G401 (cell line): ENCODE measurements around the gene BCAN. TPM values are rescaled to one million over a fixed set of nuclear protein-coding genes. Genes with fewer than 3 reads are reported as not detected.
A peak's percentile ranks its signal among the peaks of the same experiment; 100 is the strongest.
"Not testable (repeated sequence)": the region's sequence is repeated elsewhere in the genome, so short reads cannot be mapped to it uniquely, and the experiment has no call there.

ENCODE experiments used
- DNase-seq: peaks from one replicate; pipeline ENCODE4 v3.0.0-alpha.2; 2015; ENCODE audit warnings: low spot score
- in situ Hi-C: cut with HindIII; loops from 2 replicates; pipeline ENCODE4 v1.10.0; 2016; ENCODE audit warnings: low sequenced_read_pairs, mixed read lengths
- total RNA-seq: library from RNA; depleted of rRNA; stranded (reverse); fragments of >200 nt; shearing (Covaris generic); gene quantifications from 2 replicates; pipeline ENCODE4 v1.2.3, GENCODE V29; 2014; rRNA removed

Gene BCAN, protein sequence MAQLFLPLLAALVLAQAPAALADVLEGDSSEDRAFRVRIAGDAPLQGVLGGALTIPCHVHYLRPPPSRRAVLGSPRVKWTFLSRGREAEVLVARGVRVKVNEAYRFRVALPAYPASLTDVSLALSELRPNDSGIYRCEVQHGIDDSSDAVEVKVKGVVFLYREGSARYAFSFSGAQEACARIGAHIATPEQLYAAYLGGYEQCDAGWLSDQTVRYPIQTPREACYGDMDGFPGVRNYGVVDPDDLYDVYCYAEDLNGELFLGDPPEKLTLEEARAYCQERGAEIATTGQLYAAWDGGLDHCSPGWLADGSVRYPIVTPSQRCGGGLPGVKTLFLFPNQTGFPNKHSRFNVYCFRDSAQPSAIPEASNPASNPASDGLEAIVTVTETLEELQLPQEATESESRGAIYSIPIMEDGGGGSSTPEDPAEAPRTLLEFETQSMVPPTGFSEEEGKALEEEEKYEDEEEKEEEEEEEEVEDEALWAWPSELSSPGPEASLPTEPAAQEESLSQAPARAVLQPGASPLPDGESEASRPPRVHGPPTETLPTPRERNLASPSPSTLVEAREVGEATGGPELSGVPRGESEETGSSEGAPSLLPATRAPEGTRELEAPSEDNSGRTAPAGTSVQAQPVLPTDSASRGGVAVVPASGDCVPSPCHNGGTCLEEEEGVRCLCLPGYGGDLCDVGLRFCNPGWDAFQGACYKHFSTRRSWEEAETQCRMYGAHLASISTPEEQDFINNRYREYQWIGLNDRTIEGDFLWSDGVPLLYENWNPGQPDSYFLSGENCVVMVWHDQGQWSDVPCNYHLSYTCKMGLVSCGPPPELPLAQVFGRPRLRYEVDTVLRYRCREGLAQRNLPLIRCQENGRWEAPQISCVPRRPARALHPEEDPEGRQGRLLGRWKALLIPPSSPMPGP
- 23.9 and 30.9 TPM in 2 replicates for total RNA-seq

DNA sequence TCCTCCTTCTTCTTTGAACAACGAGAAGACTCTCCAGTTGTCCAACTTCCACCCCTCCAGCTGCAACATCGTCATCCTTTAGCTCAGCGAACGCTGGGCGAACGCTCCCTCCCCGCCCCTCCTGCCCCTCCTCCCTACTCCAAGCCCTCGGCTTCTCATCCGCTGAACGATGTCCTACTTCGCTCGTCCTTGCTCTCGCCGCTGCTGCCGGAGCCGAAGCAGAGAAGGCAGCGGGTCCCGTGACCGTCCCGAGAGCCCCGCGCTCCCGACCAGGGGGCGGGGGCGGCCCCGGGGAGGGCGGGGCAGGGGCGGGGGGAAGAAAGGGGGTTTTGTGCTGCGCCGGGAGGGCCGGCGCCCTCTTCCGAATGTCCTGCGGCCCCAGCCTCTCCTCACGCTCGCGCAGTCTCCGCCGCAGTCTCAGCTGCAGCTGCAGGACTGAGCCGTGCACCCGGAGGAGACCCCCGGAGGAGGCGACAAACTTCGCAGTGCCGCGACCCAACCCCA is at the start of gene BCAN:
BCAN (plus strand) TSS at position 357 of the 504 bp plus-strand sequence. CDS start 3,938 bp downstream, outside the sequence.
- DNase-seq = no peak

DNA sequence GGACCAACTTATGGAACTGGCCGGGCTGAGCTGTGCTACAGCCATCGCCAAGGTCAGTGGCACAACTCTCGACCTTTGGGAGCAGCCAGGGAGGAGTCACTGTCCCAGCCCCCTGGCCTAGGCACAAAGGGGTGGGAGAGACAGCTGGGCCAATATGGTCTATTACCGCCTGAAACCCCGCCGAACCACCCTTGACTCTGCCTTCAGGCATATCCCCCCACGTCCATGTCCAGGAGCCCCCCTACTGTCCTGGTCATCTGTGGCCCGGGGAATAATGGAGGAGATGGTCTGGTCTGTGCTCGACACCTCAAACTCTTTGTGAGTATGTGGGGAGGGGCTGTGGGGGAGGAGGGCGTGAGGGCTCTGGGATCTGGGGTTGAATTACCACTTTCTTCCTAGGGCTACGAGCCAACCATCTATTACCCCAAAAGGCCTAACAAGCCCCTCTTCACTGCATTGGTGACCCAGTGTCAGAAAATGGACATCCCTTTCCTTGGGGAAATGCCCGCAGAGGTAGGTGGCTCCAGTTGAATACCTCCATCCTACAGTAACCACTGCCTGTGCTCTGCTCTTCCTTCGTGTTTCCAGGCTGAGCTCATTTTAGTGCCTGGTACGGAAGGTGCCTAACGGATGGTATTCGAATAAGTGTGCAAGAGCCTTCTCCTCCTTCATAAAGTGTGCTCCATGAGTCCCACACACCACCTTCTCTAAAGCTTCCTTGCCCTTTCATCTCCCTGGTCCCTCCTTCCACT is 49.6 kb upstream of the BCAN start:
- in situ Hi-C loops = no loop called here
- DNase-seq = peak; percentile 7

More for the DNA sequence above, at the start of gene BCAN:
- in situ Hi-C loops = no loop called here

DNA sequence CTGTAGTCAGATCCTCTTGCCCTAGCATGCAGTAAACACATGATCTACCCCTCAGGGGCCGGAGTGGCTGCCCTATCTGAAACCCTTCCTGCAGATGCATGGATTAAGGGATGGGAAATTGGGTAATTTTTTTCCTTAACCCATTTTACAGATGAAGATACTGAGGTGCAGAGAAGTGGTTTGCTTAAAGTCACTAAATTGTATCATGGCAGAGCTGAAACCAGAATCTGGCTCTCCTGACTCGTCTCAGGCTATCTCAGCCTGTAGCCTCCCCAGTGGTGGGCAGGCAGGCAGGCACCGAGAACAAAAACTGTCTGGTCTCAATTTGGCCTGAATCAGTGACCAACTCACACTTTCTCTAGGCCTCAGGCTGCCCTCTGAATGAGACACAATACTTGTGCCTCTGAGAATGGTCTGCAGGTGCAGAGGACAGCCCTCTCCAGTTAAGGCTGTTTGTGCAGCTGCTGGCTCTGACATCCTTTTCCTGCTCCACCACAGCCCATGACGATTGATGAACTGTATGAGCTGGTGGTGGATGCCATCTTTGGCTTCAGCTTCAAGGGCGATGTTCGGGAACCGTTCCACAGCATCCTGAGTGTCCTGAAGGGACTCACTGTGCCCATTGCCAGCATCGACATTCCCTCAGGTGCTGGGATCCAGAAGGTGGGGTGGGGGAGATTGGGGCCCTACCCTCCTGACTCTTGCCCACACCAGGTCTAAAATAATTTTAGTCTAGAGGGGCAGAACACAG is 48.8 kb upstream of the BCAN start:
- DNase-seq = no peak
- in situ Hi-C loops = no loop called here

DNA sequence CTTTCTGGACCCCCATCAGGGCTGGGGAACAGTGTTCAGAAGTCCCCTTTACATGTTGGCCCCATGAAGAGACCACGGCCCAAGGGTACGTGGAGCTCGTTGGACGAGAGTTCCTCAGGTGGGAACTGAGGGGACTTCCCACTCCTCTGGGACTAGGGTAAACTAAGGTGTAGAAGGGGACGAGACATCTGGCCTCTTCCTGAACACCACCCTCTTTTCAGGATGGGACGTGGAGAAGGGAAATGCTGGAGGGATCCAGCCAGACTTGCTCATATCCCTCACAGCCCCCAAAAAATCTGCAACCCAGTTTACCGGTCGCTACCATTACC is 48.3 kb upstream of the BCAN start:
- no peak for DNase-seq
- in situ Hi-C loops = no loop called here

DNA sequence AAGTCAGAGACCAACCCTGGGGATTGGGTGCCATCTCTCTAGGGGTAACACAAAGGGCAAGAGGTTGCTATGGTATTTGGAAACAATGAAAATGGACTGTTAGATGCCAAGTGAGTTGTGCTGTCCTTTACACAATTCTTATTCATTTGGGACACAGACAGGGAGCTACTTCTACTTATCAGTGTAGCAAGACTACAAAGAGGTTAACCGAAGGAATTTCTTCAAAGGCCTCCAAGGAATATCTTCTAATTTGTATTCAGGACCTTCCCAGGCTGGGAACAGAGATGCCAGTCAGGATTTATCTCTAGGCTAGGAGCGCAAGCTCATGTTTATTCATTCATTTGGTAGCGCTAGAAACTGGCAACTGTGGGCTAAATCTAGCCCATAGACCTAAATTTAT is 47.7 kb upstream of the BCAN start:
- no peak for DNase-seq
- in situ Hi-C loops = no loop called here

DNA sequence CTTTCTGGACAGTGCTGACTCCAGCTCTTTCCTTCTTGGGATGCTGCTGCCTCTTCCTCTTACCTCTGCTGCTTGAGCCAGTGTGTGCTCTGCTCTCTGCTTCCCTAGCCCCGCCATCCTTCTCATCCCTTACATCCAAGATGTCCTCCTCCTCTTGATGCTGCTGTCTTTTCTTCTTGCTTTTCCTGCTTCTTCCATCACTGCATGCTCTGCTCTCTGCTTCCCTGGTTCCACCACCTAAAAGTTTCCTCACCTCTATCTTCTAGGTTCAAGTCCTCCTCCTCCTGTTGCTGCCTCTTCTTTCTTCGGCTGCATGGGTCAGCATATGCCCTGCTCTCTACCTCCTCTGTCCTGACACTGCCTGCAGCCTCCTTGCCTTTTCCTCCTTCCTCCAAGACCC is 46.9 kb upstream of the BCAN start:
- in situ Hi-C loops = no loop called here
- DNase-seq = no peak

DNA sequence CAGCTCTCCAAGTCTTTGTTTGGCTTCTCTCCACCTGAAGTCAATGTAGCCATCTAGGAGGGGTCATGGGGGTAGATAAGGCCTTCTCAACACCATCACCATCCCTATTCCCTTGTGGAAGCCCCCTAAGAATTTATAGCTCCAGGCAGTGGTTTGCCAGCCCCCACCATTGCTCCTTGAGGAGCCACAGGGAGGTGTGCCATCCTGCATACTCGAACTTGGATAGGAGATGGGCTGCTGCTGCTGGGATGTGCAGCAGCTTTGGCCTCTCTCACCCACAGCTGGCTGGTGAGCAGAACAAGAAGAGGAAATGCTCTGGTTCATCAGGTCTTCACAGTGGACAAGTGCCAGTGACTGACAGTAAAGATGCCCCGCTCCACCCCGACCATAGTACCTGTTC is 45.5 kb upstream of the BCAN start:
- in situ Hi-C loops = no loop called here
- no peak for DNase-seq

DNA sequence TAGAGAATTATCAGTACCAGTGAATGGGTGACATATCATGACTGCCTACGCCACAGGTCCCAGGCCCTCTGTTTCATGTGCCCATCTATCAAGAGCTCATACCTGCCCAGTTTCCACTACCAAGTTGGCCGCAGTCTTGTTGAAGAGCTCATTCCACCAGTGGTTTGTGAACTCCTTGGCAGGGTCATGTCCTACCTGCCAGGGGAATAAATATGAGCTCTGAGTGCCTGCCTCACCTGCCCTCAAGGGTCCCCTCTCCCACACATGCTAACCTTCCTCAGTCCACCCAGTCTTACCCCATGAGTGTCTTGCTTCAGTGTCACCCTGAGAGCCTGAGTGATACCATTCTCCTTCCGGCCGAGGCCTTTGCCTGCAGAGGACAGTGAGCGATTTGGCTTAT is 43.8 kb upstream of the BCAN start:
- in situ Hi-C loops = no loop called here
- DNase-seq = no peak

DNA sequence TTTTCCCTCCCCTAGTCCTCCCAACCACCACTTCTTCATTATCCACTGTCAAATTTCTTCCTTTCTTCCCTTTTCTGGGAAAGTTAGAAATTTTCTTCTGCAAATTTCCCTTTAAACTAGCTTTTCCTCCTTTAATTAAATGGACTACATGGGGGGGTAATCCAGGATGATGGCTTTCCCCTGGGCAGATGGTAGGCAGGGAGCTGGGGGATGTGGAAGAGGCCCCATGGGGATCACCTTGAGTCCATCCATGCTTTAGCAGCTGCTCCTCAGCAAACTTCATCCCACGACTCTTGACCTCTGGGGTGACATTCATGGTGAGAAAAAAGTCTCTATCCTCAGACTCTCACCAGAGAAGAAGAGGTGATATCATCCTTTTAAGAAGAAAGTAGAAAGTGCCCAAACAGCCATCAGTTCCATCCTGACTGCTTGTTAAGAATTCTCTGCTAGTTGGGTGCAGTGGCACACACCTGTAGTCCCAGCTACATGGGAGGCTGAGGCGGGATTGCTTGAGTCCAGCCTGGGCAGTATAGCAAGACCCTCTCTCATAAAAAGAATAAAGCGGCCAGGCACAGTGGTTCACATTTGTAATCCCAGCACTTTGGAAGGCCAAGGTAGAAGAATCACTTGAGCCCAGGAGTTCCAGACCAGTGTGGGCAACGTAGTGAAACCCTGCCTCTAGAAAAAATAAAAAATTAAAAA is 43.0 kb upstream of the BCAN start:
- no peak for DNase-seq
- in situ Hi-C loops = no loop called here

DNA sequence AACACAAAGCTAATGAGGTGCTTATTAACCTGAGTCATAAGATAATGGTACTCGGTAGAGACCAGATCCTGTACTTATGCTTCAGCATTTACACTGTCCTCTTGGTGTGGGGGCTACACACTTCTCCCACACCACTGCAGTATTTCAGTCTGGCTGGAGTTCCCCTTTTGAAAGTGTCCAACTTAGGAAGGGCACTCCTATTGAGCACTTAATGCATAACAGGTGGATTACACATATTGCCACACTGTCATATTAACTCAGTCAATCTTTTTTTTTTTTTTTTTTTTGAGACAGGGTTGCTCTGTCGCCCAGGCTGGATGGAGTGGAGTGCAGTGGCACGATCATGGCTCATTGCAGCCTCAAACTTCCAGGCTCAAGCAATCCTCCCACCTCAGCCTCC is 42.1 kb upstream of the BCAN start:
- DNase-seq = no peak
- in situ Hi-C loops = no loop called here

DNA sequence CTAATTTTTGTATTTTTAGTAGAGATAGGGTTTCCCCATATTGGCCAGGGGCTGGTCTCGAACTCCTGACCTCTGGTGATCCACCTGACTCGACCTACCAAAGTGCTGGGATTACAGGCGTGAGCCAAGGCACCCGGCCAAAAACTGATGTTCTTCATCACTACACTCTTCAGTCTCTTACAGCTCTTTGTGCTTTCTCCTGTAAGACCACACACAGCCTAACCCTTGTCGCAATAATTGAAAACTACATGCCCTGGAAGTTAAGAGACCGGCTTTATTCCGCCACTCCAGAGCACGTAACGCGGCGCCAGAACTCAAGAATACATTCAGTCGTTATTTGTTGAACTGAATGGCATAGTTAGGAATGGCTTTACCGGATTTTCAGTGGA is 41.2 kb upstream of the BCAN start:
- no peak for DNase-seq
- in situ Hi-C loops = no loop called here

DNA sequence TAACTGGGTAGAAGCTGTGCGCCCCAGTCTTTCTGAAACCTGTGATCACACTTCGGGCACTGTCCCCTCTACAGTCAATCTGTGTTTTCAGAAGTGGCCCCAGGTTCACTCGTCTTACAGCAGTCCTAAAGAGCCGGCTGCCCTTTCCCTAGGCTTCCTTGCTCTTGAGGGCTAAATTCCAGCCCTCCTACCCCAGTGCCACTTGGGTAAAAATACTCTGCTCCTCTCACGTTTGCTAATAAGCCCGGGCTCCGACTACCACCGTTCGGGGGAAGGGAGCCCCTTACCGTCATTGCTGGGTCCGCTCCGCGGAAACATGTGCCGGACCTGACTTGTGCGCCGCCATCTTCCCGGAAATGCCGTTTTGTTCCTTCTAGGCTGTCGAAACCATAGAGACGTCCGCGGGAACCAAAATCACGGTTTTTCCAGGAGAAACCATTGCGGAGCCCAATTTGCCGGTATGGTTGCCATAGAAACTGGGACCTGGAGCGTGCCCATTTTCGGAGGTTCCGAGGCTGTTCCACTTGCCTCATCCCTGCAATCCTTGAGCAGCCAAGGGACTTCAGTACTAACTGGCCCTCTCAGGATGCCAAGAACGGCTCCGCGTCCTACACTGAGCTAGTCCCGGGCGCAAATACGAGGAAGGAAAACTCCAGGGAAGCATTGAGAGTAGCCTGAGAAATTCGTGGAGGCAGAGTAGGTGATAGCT is 40.6 kb upstream of the BCAN start, which contains the start of gene GPATCH4:
GPATCH4 (minus strand) TSS at position 358 of the 709 bp plus-strand sequence.
- in situ Hi-C loops = no loop called here
- DNase-seq = peak; percentile 97

DNA sequence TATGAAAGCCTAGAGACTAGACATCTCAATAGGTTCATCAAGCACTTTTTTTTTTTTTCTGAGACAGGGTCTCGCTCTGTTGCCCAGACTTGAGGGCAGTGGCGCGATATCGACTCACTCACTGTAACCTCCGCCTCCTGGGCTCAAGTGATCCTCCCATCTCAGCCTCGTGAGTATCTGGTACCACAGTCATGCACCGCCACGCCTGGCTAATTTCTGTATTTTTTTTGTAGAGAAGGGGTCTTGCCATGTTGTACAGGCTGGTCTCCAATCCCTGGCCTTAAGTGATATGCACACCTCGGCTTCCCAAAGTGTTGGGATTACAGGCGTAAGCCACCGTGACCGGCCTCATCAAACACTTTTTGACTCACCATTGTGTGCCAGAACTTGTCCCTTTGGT is 40.0 kb upstream of the BCAN start:
- DNase-seq = no peak
- in situ Hi-C loops = no loop called here

DNA sequence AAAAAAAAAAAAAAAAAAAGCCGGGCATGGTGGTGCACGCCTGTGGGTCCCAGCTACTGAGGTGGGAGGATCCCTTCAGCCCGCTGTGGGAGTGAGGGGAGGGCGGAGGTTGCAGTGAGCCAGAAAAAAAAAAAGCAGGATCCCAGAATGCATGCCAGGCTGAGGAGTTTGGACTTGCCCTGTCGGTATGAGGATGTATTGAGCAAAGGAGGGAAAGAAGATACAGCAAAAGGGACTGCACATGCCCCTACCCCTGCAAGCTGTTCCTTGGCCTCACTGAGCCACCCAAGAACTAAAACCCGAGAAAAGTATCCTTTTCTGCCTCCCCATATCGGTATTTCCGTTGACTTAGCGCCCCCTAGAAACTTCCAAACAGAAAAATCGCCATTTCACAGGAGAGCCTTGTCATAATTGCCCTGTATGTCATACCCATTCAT is 39.3 kb upstream of the BCAN start:
- in situ Hi-C loops = no loop called here
- peak; percentile 30 for DNase-seq

DNA sequence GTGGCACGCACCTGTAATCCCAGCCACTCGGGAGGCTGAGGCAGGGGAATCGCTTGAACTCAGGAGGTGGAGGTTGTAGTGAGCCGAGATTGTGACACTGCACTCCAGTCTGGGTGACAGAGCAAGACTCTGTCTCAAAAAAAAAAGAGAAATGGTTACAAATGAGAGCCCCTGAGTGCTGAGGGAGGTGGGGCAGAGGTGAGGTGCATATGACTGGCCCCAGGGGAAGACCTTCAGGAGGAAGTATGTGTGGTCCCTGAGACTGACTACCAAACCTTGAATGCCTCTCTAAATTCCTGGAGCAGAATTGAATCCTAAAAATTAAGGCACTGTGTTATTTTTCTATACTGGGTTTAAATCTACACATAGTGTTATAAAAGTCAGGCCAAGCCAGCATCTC is 34.6 kb upstream of the BCAN start:
- DNase-seq, in situ Hi-C loops: not testable (repeated sequence)

DNA sequence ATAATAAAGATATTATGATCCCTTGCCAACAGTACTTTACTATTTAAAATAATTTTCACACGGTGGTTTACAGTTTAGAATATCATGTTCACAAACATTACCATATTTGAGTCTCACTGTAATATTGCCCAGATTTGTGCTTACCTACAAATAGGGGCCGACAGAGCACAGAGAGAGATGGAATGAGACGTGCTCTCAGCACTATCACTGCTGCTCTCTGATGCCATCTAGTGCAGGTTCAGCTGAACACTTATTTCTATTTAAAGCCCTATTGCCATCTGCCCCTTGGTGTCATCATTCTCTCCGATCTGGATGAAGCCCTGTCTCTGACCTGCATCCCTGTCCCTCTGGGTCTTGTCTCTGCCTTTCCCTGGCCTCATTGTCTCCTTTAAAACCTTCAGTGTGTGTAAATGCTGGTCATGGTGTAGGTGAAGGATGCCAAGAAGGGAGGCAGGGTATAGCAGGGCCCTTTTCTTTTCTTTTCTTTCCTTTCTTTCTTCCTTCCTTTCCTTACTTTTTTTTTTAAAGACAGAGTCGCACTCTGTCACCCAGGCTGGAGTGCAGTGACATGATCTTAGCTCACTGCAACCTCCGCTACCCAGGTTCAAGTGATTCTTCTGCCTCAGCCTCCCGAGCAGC is 33.8 kb upstream of the BCAN start:
- DNase-seq = peak; percentile 97
- in situ Hi-C loops = no loop called here

DNA sequence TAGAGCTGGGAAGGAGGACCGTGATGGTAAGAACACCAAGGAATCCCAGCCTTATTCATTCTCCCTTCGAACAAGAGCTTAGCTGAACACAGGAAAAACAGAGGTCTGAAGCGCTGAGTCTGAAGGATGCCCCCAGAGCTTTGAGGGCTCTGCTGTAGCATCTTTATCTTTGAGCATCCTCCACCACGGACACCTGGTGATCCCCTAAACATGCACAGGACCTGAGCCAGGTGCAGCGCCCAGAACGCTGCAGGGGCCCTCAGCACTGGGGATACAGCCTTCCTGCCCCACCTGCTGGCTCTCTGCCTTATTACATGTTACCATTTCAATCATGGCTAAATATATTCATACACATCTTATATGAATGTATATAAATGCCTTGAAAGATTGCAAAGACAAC is 32.9 kb upstream of the BCAN start:
- in situ Hi-C loops = no loop called here
- DNase-seq = peak; percentile 59
